H9 (cell line): ENCODE measurements around the gene ATF6. TPM values are rescaled to one million over a fixed set of nuclear protein-coding genes. Genes with fewer than 3 reads are reported as not detected.

Source experiments
- DNase-seq: peaks from one replicate; pipeline ENCODE4 v3.0.0-alpha.2; 2017
- H2AFZ ChIP-seq: one replicate; pipeline ENCODE4 v1.6.1; 2013; ENCODE audit warnings: mild to moderate bottlenecking, low read length, control low read depth, moderate library complexity
- H2AK5ac ChIP-seq: 2 replicates; pipeline ENCODE4 v1.6.1; 2013; ENCODE audit warnings: low read length, control low read depth, mixed read lengths; ENCODE audit not compliant: insufficient read length
- H2BK120ac ChIP-seq: one replicate; pipeline ENCODE4 v1.6.1; 2013; ENCODE audit warnings: low read depth, mild to moderate bottlenecking, low read length, control low read depth, inconsistent platforms; ENCODE audit not compliant: poor library complexity, severe bottlenecking
- H2BK12ac ChIP-seq: 2 replicates; pipeline ENCODE4 v1.6.1; 2013; ENCODE audit warnings: low read length, control low read depth, mixed read lengths, low read depth; ENCODE audit not compliant: insufficient read length
- H2BK15ac ChIP-seq: 2 replicates; pipeline ENCODE4 v1.6.1; 2013; ENCODE audit warnings: low read depth, low read length, control low read depth
- H2BK20ac ChIP-seq: one replicate; pipeline ENCODE4 v1.6.1; 2013; ENCODE audit warnings: low read depth, mild to moderate bottlenecking, low read length, control low read depth, inconsistent platforms; ENCODE audit not compliant: poor library complexity, severe bottlenecking
- H2BK5ac ChIP-seq: 2 replicates; pipeline ENCODE4 v1.6.1; 2013; ENCODE audit warnings: low read length, control low read depth, mixed read lengths; ENCODE audit not compliant: insufficient read length
- H3K14ac ChIP-seq: 2 replicates; pipeline ENCODE4 v1.6.1; 2013; ENCODE audit warnings: low read length, control low read depth; ENCODE audit not compliant: insufficient read depth
- H3K18ac ChIP-seq: 2 replicates; pipeline ENCODE4 v1.6.1; 2013; ENCODE audit warnings: low read depth, mild to moderate bottlenecking, mixed read lengths, low read length, control low read depth; ENCODE audit not compliant: insufficient read length
- H3K23ac ChIP-seq: 2 replicates; pipeline ENCODE4 v1.6.1; 2013; ENCODE audit warnings: low read length, control low read depth, mixed read lengths, low read depth; ENCODE audit not compliant: insufficient read length
- H3K23me2 ChIP-seq: 2 replicates; pipeline ENCODE4 v1.6.1; 2013; ENCODE audit warnings: low read depth, mild to moderate bottlenecking, mixed read lengths, low read length, control low read depth; ENCODE audit not compliant: insufficient read length, poor library complexity, severe bottlenecking
- H3K27ac ChIP-seq: 2 replicates; pipeline ENCODE4 v1.5.1; 2013; ENCODE audit warnings: low read length, control low read depth, mixed read lengths, low read depth; ENCODE audit not compliant: insufficient read length
- H3K27me3 ChIP-seq: 2 replicates; pipeline ENCODE4 v1.6.1; 2013; ENCODE audit warnings: low read length, control low read depth, inconsistent platforms; ENCODE audit not compliant: insufficient read depth
- H3K4ac ChIP-seq: 2 replicates; pipeline ENCODE4 v1.6.1; 2013; ENCODE audit warnings: low read depth, mild to moderate bottlenecking, control low read depth, inconsistent platforms, low read length, moderate library complexity
- H3K4me1 ChIP-seq: 2 replicates; pipeline ENCODE4 v1.6.1; 2013; ENCODE audit warnings: low read length, control low read depth, inconsistent platforms; ENCODE audit not compliant: insufficient read depth
- H3K4me2 ChIP-seq: 2 replicates; pipeline ENCODE4 v1.6.1; 2013; ENCODE audit warnings: low read length, control low read depth, mixed read lengths; ENCODE audit not compliant: insufficient read length, insufficient read depth
- H3K56ac ChIP-seq: 2 replicates; pipeline ENCODE4 v1.6.1; 2013; ENCODE audit warnings: low read depth, mild to moderate bottlenecking, mixed read lengths, low read length, control low read depth; ENCODE audit not compliant: insufficient read length
- H3K79me1 ChIP-seq: 2 replicates; pipeline ENCODE4 v1.6.1; 2013; ENCODE audit warnings: low read depth, mild to moderate bottlenecking, moderate library complexity, low read length, control low read depth, inconsistent platforms; ENCODE audit not compliant: insufficient read depth, poor library complexity, severe bottlenecking
- H3K79me2 ChIP-seq: 2 replicates; pipeline ENCODE4 v1.6.1; 2013; ENCODE audit warnings: low read length, control low read depth, inconsistent platforms; ENCODE audit not compliant: insufficient read depth
- H3K9ac ChIP-seq: 2 replicates; pipeline ENCODE4 v1.6.1; 2013; ENCODE audit warnings: low read length, control low read depth, mixed read lengths; ENCODE audit not compliant: insufficient read length; ENCODE audit errors: extremely low read depth
- H3K9me3 ChIP-seq: one replicate; pipeline ENCODE4 v1.6.1; 2013; ENCODE audit warnings: low read depth, low read length, inconsistent platforms; ENCODE audit not compliant: control insufficient read depth
- H3T11ph ChIP-seq: one replicate; pipeline ENCODE4 v1.6.1; 2013; ENCODE audit warnings: mild to moderate bottlenecking, low read length, control low read depth, inconsistent platforms
- H4K20me1 ChIP-seq: one replicate; pipeline ENCODE4 v1.6.1; 2013; ENCODE audit not compliant: control insufficient read depth, insufficient read length, insufficient read depth
- H4K5ac ChIP-seq: 2 replicates; pipeline ENCODE4 v1.6.1; 2013; ENCODE audit warnings: low read depth, mild to moderate bottlenecking, mixed read lengths, low read length, control low read depth; ENCODE audit not compliant: insufficient read length
- H4K8ac ChIP-seq: replicated peaks from 2 replicates; pipeline ENCODE4 v1.6.1; 2013; ENCODE audit warnings: low read length, control low read depth, mixed read lengths, low read depth; ENCODE audit not compliant: insufficient read length
- H4K91ac ChIP-seq: 2 replicates; pipeline ENCODE4 v1.6.1; 2013; ENCODE audit warnings: low read depth, mild to moderate bottlenecking, moderate library complexity, mixed read lengths, low read length, control low read depth; ENCODE audit not compliant: insufficient read length
- H3K27ac Mint-ChIP-seq, 3 experiments: 2 replicates in 2 of 3; 3 replicates in 1 of 3; pipeline ENCODE4 v1.8.0; 2020 to 2021; ENCODE audit warnings: mixed read lengths in 3 of 3, mild to moderate bottlenecking in 1 of 3, moderate library complexity in 1 of 3
- H3K27me3 Mint-ChIP-seq: 2 replicates; pipeline ENCODE4 v1.8.0; 2021; ENCODE audit warnings: low read depth, mild to moderate bottlenecking, moderate library complexity, mixed read lengths
- H3K36me3 Mint-ChIP-seq, 3 experiments: 2 replicates in 2 of 3; 3 replicates in 1 of 3; pipeline ENCODE4 v1.8.0; 2020 to 2021; ENCODE audit warnings: low read depth in 3 of 3, mixed read lengths in 3 of 3; ENCODE audit not compliant: insufficient read depth in 1 of 3
- H3K4me1 Mint-ChIP-seq, 2 experiments: 2 replicates each; pipeline ENCODE4 v1.8.0; 2020; ENCODE audit warnings: mixed read lengths in 2 of 2
- H3K4me3 Mint-ChIP-seq, 2 experiments: 2 replicates in 1 of 2; 3 replicates in 1 of 2; pipeline ENCODE4 v1.8.0; 2020 to 2021; ENCODE audit warnings: mild to moderate bottlenecking in 2 of 2, mixed read lengths in 2 of 2, moderate library complexity in 1 of 2
- H3K9me3 Mint-ChIP-seq, 2 experiments: 2 replicates in 1 of 2; 3 replicates in 1 of 2; pipeline ENCODE4 v1.8.0; 2020; ENCODE audit warnings: mild to moderate bottlenecking in 2 of 2, mixed read lengths in 2 of 2, moderate library complexity in 1 of 2
- total RNA-seq: library from RNA; stranded (reverse); gene quantifications from 2 replicates; pipeline ENCODE4 v1.2.1, GENCODE V29; 2021
- TF ChIP-seq, protein P1 (sequence below): fragments of 200-600 bp; sonication (generic); conservative IDR thresholded peaks from 3 replicates; pipeline ENCODE4 v1.8.0; 2021; ENCODE audit warnings: antibody characterized with exemption, mild to moderate bottlenecking

ATF6 gene
- total RNA-seq, 1 experiment from 2014 or later, result 11.2 TPM

DNA sequence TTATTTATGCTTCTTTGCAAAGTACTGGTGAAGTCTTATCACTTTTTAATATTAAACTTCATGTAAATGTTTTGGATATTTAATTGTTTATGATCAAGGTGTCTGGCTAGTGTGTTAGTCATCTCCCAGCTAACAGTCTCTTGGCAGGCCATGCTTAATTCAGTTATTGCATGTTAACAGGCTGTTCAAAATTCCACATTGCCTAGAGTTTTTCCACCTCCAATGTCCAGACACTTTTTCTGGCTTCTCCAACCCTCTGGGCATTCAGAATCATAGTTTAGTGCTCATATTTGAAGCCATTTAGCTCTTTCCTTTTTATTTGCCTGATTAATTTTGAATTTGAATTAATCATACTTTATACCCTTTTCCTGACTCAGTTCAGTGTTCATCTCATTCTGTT lies 188.3 kb downstream of the ATF6 start:
- Histone ChIP-seq H4K91ac (no peak overlapping the region), H3K79me1 (no peaks in the 10 kb centered on the region), H3K18ac (no peak overlapping the region), H4K5ac (no peak overlapping the region), H3K27ac (no peak overlapping the region), H3K79me2 (no peaks in the 10 kb centered on the region), H2BK5ac (no peak overlapping the region), H3K56ac (no peak overlapping the region), H3K27me3 (no peaks in the 10 kb centered on the region), H2AFZ (no peak overlapping the region), H2BK12ac (no peak overlapping the region), H3K4me1 (no peaks in the 10 kb centered on the region), H3K4ac (no peak overlapping the region), H2BK20ac (no peak overlapping the region), H2AK5ac (no peak overlapping the region), H3K23ac (no peak overlapping the region), H3K23me2 (no peaks in the 10 kb centered on the region), H3K4me2 (no peak overlapping the region), H2BK15ac (no peak overlapping the region), H4K8ac (no peak overlapping the region), H3K9ac (no peak overlapping the region), H4K20me1 (no peaks in the 10 kb centered on the region), H3K14ac (no peak overlapping the region), H3K9me3 (no peaks in the 10 kb centered on the region), H3T11ph (no peak overlapping the region), H2BK120ac (no peak overlapping the region)
- TF ChIP-seq, protein P1, sequence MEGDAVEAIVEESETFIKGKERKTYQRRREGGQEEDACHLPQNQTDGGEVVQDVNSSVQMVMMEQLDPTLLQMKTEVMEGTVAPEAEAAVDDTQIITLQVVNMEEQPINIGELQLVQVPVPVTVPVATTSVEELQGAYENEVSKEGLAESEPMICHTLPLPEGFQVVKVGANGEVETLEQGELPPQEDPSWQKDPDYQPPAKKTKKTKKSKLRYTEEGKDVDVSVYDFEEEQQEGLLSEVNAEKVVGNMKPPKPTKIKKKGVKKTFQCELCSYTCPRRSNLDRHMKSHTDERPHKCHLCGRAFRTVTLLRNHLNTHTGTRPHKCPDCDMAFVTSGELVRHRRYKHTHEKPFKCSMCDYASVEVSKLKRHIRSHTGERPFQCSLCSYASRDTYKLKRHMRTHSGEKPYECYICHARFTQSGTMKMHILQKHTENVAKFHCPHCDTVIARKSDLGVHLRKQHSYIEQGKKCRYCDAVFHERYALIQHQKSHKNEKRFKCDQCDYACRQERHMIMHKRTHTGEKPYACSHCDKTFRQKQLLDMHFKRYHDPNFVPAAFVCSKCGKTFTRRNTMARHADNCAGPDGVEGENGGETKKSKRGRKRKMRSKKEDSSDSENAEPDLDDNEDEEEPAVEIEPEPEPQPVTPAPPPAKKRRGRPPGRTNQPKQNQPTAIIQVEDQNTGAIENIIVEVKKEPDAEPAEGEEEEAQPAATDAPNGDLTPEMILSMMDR, result no peak
- Mint-ChIP-seq H3K9me3 (no peaks in the 10 kb centered on the region), H3K36me3 (peaks cover 0 to 7% (median 0%) of the 10 kb centered on the region in 3 experiments; a peak in 1 of 7 replicates), H3K4me3 (no peak overlapping the region), H3K27me3 (no peaks in the 10 kb centered on the region), H3K4me1 (peaks cover 10 to 16% of the 10 kb centered on the region in 2 experiments), H3K27ac (no peak overlapping the region)
- DNase-seq, result no peak
